Mammary epithelial cell (primary cell): ENCODE data around the gene NELFE.

Experiments used
- EZH2 ChIP-seq: IDR thresholded peaks from 2 replicates; pipeline ENCODE4 v1.6.1; 2012; ENCODE audit warnings: low read length, inconsistent platforms, borderline replicate concordance
- TF ChIP-seq, protein P1 (sequence below), 2 donors: IDR thresholded peaks in 1 of 2; conservative IDR thresholded peaks in 1 of 2; 2 replicates each; pipeline ENCODE4 v1.5.1; 2011 to 2012; ENCODE audit warnings: inconsistent platforms in 2 of 2, low read length in 2 of 2, mild to moderate bottlenecking in 2 of 2, control low read depth in 1 of 2, low read depth in 1 of 2; ENCODE audit not compliant: insufficient read depth in 1 of 2; ENCODE audit errors: extremely low read depth in 1 of 2

DNA sequence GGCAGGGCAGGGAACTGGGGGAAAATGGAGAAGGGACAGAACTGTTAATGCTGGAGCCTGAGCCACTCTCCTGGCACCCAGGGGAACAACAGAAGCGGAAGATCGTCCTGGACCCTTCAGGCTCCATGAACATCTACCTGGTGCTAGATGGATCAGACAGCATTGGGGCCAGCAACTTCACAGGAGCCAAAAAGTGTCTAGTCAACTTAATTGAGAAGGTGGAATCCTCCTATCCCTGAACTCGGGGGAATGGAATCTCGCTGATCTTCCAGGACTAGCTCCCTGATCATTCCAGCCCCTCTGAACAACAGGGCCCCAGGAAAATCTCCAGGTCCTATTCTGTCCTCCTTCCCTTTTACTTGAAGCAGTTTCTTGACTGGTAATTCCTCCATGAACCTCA is 10.9 kb downstream of the NELFE start:
- no peak for TF ChIP-seq EZH2
- TF ChIP-seq, protein P1, sequence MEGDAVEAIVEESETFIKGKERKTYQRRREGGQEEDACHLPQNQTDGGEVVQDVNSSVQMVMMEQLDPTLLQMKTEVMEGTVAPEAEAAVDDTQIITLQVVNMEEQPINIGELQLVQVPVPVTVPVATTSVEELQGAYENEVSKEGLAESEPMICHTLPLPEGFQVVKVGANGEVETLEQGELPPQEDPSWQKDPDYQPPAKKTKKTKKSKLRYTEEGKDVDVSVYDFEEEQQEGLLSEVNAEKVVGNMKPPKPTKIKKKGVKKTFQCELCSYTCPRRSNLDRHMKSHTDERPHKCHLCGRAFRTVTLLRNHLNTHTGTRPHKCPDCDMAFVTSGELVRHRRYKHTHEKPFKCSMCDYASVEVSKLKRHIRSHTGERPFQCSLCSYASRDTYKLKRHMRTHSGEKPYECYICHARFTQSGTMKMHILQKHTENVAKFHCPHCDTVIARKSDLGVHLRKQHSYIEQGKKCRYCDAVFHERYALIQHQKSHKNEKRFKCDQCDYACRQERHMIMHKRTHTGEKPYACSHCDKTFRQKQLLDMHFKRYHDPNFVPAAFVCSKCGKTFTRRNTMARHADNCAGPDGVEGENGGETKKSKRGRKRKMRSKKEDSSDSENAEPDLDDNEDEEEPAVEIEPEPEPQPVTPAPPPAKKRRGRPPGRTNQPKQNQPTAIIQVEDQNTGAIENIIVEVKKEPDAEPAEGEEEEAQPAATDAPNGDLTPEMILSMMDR (conservative IDR thresholded peaks at IDR 0.05 in 1 of 2, IDR thresholded peaks at IDR 0.05 in 1 of 2; ENCODE audit: extremely low read depth in 1 of 2, insufficient read depth in 1 of 2, low read depth in 1 of 2, low read length in 2 of 2), result no peak
